Small intestine (tissue), 7 donors: ENCODE measurements around the gene HMGXB3. TPM values are rescaled to one million over a fixed set of nuclear protein-coding genes. Genes with fewer than 3 reads are reported as not detected.

Experiments used
- DNase-seq, 2 donors: peaks; one replicate each; pipeline versions ENCODE4 v3.0.0 to v3.0.0-alpha.2; 2013
- FAIRE-seq: peaks from 2 replicates; lab custom pipeline; 2012; peaks lifted over from hg19 to GRCh38; lab: Jason Lieb, UNC
- H3K27ac ChIP-seq, 3 donors: one replicate each; pipeline ENCODE4 v1.5.1; 2013; ENCODE audit warnings: low read length in 2 of 3, mild to moderate bottlenecking in 2 of 3, control low read depth in 1 of 3, inconsistent platforms in 1 of 3, low read depth in 1 of 3, moderate library complexity in 1 of 3
- H3K27me3 ChIP-seq, 3 donors: one replicate each; pipeline ENCODE4 v1.6.1; 2013; ENCODE audit warnings: low read length in 3 of 3, inconsistent platforms in 1 of 3; ENCODE audit not compliant: control insufficient read depth in 3 of 3, insufficient read depth in 3 of 3
- H3K36me3 ChIP-seq, 3 donors: one replicate each; pipeline ENCODE4 v1.6.1; 2013; ENCODE audit warnings: low read length in 3 of 3, inconsistent platforms in 1 of 3, low read depth in 1 of 3, mild to moderate bottlenecking in 1 of 3, moderate library complexity in 1 of 3; ENCODE audit not compliant: control insufficient read depth in 3 of 3, insufficient read depth in 2 of 3
- H3K4me1 ChIP-seq, 3 donors: one replicate each; pipeline ENCODE4 v1.6.1; 2013; ENCODE audit warnings: low read length in 2 of 3, inconsistent platforms in 1 of 3, low read depth in 1 of 3, mild to moderate bottlenecking in 1 of 3, moderate library complexity in 1 of 3; ENCODE audit not compliant: control insufficient read depth in 3 of 3, insufficient read depth in 2 of 3
- H3K4me3 ChIP-seq, 3 donors: one replicate each; pipeline ENCODE4 v1.5.1; 2013; ENCODE audit warnings: low read length in 3 of 3, control low read depth in 1 of 3, inconsistent platforms in 1 of 3, low read depth in 1 of 3, mild to moderate bottlenecking in 1 of 3, moderate library complexity in 1 of 3
- H3K9me3 ChIP-seq, 2 donors: one replicate each; pipeline ENCODE4 v1.6.1; 2013; ENCODE audit warnings: low read depth in 1 of 2, low read length in 1 of 2; ENCODE audit not compliant: control insufficient read depth in 2 of 2, insufficient read depth in 1 of 2
- WGBS, 3 donors: extraction: QIAGEN DNeasy Blood & Tissue Kit; methylation state at CpG; one replicate each; pipeline ENCODE4 v1.1.7; 2013; 5-methylcytosine and 5-hydroxymethylcytosine counted together
- polyA plus RNA-seq, 4 donors: library from polyadenylated mRNA; stranded (reverse) in 3 of 4; unstranded in 1 of 4; fragments of 200-250 nt in 3 of 4; fragments of 120-200 nt in 1 of 4; gene quantifications; one replicate each; pipeline versions ENCODE4 v1.2.1 to v1.2.3, GENCODE V29; 2013
- donor health status: healthy with polysubstance abuse.
- donor health status: control.
- donor health status: control.
- donor health status: Bipolar disorder and iron deficiency.
- donor health status: healthy.

HMGXB3 gene
- polyA plus RNA-seq, 4 donors, result 8.1 to 35.1 (median 13.4) TPM

GRCh38 chr5:150053713-150054392 lies 53.3 kb downstream of the HMGXB3 start:
- DNase-seq (no peak), FAIRE-seq (no peak)
- Histone ChIP-seq H3K27me3 (no peaks in the 10 kb centered on the region), H3K4me1 (peaks cover 0 to 3% (median 0%) of the 10 kb centered on the region in 3 donors), H3K9me3 (no peaks in the 10 kb centered on the region), H3K36me3 (peaks cover 17 to 79% (median 40%) of the 10 kb centered on the region in 3 donors), H3K4me3 (no peak overlapping the region), H3K27ac (no peak overlapping the region)
- WGBS, 3 donors, result 91 to 95% (median 93%) methylated on average over 14 of the region's 14 CpGs

- FAIRE-seq (no peak), DNase-seq (no peak)
- Histone ChIP-seq H3K36me3 (peaks cover 13 to 74% (median 35%) of the 10 kb centered on the region in 3 donors), H3K4me1 (peaks cover 0 to 3% (median 0%) of the 10 kb centered on the region in 3 donors), H3K27me3 (no peaks in the 10 kb centered on the region), H3K9me3 (no peaks in the 10 kb centered on the region), H3K4me3 (no peak overlapping the region), H3K27ac (no peak overlapping the region)
- 96 to 99% (median 98%) methylated on average over 2 of the region's 2 CpGs for WGBS, 3 donors
Observed at GRCh38 chr5:150054569-150054968, 54.0 kb downstream of the HMGXB3 start.

DNA sequence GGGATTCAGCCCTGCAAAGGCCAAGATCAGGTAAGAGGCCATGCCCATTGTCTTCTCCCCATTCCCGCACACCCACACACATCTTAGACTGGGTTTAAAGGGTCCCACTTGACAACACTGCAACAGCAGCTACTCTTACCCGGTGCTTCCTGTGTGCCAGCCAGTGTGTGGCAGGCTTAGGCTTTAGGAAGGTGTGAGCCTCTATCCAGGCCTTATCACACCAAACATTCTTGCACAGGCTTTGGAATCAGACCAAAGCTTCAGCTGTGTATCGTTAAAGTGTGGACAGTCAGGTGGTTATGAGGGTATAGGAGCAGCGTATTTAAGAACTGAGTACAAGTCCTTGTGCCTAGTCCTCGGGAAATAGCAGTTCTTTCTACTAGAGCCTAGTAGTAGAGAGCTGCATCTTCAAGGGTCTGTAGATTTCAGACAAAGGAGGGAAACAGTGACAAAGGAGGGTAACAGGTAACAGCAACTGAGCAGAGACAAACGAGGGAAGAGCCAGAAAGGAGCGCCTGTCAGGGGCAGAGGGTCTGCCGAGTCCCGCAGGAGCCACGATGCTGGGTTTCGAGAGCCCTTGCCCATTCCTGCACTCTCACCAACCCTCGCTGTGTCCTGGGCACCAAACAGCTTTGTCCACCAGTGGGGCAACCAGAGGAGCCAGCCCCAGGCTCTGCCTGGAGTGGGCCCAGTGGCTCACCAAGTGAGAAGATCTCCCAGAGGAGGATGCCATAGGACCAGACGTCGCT lies 55.0 kb downstream of the HMGXB3 start:
- no peak overlapping the region for H3K4me3 ChIP-seq
- no peaks in the 10 kb centered on the region for H3K27me3 ChIP-seq
- H3K36me3 ChIP-seq, result peaks cover 13 to 66% (median 29%) of the 10 kb centered on the region in 3 donors
- H3K27ac ChIP-seq, result no peak overlapping the region
- DNase-seq, result no peak
- 67 to 84% (median 73%) methylated on average over 14 of the region's 14 CpGs for WGBS, 3 donors
- H3K4me1 ChIP-seq, result peaks cover 0 to 3% (median 0%) of the 10 kb centered on the region in 3 donors
- no peaks in the 10 kb centered on the region for H3K9me3 ChIP-seq
- FAIRE-seq, result no peak

- H3K4me3 ChIP-seq, result no peak overlapping the region
- H3K27ac ChIP-seq, result no peak overlapping the region
- DNase-seq, result no peak
- FAIRE-seq, result no peak
- H3K4me1 ChIP-seq, result peaks cover 0 to 3% (median 0%) of the 10 kb centered on the region in 3 donors
- peaks cover 11 to 61% (median 27%) of the 10 kb centered on the region in 3 donors for H3K36me3 ChIP-seq
- WGBS, 3 donors, result 94 to 97% (median 96%) methylated on average over 9 of the region's 9 CpGs
- no peaks in the 10 kb centered on the region for H3K27me3 ChIP-seq
- no peaks in the 10 kb centered on the region for H3K9me3 ChIP-seq
Observed at GRCh38 chr5:150056075-150056443, 55.5 kb downstream of the HMGXB3 start.

DNA sequence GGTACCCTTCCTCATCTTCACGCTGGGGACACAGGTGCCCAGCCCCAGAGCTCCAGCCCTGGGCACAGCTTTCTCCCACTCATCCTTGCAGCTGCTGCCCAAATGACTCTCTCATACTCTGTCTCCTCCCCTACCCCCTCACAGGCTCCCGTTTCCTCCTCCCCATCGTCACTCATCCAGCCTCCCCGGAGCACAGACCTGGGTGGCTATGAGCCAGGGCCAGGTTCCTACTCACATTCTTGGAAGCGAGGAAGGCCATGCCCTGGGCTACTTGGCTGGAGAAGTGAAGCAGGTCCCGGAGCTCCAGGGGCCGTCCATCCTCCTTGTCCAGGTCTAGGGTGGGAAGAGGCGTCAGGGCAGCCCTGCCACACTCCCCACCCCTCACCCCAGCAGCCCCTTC lies 56.5 kb downstream of the HMGXB3 start:
- H3K4me3 ChIP-seq, result no peak overlapping the region
- no peaks in the 10 kb centered on the region for H3K9me3 ChIP-seq
- peaks cover 0 to 3% (median 0%) of the 10 kb centered on the region in 3 donors for H3K4me1 ChIP-seq
- 72 to 87% (median 78%) methylated on average over 8 of the region's 8 CpGs for WGBS, 3 donors
- no peak for DNase-seq
- no peak for FAIRE-seq
- no peak overlapping the region for H3K27ac ChIP-seq
- no peaks in the 10 kb centered on the region for H3K27me3 ChIP-seq
- peaks cover 3 to 53% (median 19%) of the 10 kb centered on the region in 3 donors for H3K36me3 ChIP-seq

- FAIRE-seq (no peak), DNase-seq (no peak)
- Histone ChIP-seq H3K27ac (no peak overlapping the region), H3K4me1 (peaks cover 0 to 3% (median 0%) of the 10 kb centered on the region in 3 donors), H3K36me3 (peaks cover 0 to 48% (median 14%) of the 10 kb centered on the region in 3 donors), H3K9me3 (no peaks in the 10 kb centered on the region), H3K27me3 (no peaks in the 10 kb centered on the region), H3K4me3 (no peak overlapping the region)
- WGBS, 3 donors, result 86 to 90% (median 88%) methylated on average over 2 of the region's 2 CpGs
Observed at GRCh38 chr5:150057511-150057910, 57.0 kb downstream of the HMGXB3 start.

- no peak overlapping the region for H3K27ac ChIP-seq
- WGBS, 3 donors, result 74 to 84% (median 82%) methylated on average over 5 of the region's 5 CpGs
- H3K9me3 ChIP-seq, result no peaks in the 10 kb centered on the region
- no peak for DNase-seq
- peaks cover 0 to 43% (median 10%) of the 10 kb centered on the region in 3 donors for H3K36me3 ChIP-seq
- H3K4me1 ChIP-seq, result peaks cover 0 to 3% (median 0%) of the 10 kb centered on the region in 3 donors
- FAIRE-seq, result no peak
- H3K4me3 ChIP-seq, result no peak overlapping the region
- H3K27me3 ChIP-seq, result no peaks in the 10 kb centered on the region
Observed at GRCh38 chr5:150057996-150058395, 57.5 kb downstream of the HMGXB3 start.

DNA sequence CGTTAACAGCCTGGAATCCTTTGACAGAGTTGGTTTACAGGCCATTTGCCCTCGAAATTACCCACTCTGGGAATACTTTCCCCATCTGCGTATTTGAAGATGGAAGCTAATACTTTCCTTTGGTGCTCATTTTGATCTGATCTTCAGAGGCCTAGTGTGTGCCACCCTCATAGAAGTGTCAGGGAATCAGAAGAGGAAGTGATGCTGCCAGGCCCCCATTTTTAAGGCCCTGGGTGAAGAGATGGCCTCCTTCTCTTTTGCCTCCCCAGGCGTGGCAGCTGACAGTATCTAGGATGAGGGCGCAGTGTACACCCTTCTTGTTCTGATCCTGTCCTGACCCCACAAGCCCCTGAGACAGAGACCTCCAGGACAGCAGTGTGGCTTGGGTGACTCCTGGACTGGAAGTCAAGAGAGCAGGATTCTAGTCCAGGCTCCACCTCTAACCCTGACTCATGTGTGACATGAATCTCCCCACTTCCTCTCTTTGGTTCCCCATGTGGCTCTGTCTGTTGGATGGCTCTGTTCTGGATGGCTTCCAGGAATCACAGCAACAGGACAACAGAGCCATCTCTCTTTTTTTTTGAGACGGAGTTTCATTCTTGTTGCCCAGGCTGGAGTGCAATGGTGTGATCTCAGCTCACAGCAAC lies 58.1 kb downstream of the HMGXB3 start:
- Histone ChIP-seq H3K4me3 (no peak overlapping the region), H3K27ac (no peak overlapping the region), H3K27me3 (no peaks in the 10 kb centered on the region), H3K4me1 (peaks cover 0 to 3% (median 0%) of the 10 kb centered on the region in 3 donors), H3K36me3 (peaks cover 0 to 37% (median 6%) of the 10 kb centered on the region in 3 donors), H3K9me3 (no peaks in the 10 kb centered on the region)
- WGBS, 3 donors, result 81 to 93% (median 91%) methylated on average over 6 of the region's 6 CpGs
- FAIRE-seq, result no peak
- DNase-seq, result peak in 1 of 2 donors; percentile 14
